Progenitor cell of endocrine pancreas (in vitro differentiated cells): ENCODE results near the gene VPS50. TPM values are rescaled to one million over a fixed set of nuclear protein-coding genes. Genes with fewer than 3 reads are reported as not detected.

Experiments used
- DNase-seq: peaks from one replicate; pipeline ENCODE4 v3.0.0; 2021; ENCODE audit warnings: low spot score; ENCODE audit not compliant: unreplicated experiment
- H3K27ac Mint-ChIP-seq: 2 replicates; pipeline ENCODE4 v1.8.0; 2021; ENCODE audit warnings: mild to moderate bottlenecking, moderate library complexity, mixed read lengths
- H3K27me3 Mint-ChIP-seq: 2 replicates; pipeline ENCODE4 v1.8.0; 2021; ENCODE audit warnings: mixed read lengths
- H3K36me3 Mint-ChIP-seq: 2 replicates; pipeline ENCODE4 v1.8.0; 2022; ENCODE audit warnings: mixed read lengths; ENCODE audit not compliant: insufficient read depth
- H3K4me1 Mint-ChIP-seq: 2 replicates; pipeline ENCODE4 v1.8.0; 2021; ENCODE audit warnings: low read depth, mixed read lengths
- H3K4me3 Mint-ChIP-seq: 2 replicates; pipeline ENCODE4 v1.8.0; 2021; ENCODE audit warnings: low read depth, mild to moderate bottlenecking, moderate library complexity, mixed read lengths
- H3K9me3 Mint-ChIP-seq: 2 replicates; pipeline ENCODE4 v1.8.0; 2021; ENCODE audit warnings: low read depth, mixed read lengths
- total RNA-seq: library from RNA; stranded (reverse); gene quantifications from 2 replicates; pipeline ENCODE4 v1.2.1, GENCODE V29; 2021
- TF ChIP-seq, protein P1 (sequence below): fragments of 200-600 bp; sonication (generic); IDR thresholded peaks from one replicate; pipeline ENCODE4 v1.5.0; 2021; ENCODE audit warnings: antibody characterized with exemption, mild to moderate bottlenecking; ENCODE audit not compliant: unreplicated experiment

VPS50 gene
- total RNA-seq, 1 donor from 2014 or later = 29.9 TPM

DNA sequence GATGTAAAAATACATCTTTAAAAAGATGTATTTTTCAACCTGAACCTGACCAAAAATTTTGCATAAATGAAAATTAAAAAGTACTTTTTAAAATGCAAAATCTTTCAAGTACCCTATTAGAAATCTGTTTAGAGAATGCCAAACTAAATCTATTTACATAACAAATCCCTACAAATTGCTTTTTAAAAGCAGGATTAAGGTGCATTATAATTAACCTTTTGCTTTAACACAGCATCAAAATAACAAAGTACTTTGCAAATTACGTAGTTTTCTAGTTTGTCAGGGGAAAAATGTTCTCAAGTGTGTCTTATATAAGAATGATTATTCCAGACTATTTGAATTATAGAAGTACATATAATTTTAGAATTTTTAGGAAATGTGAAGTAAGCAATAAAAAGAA, 160.8 kb downstream of the VPS50 start:
- Mint-ChIP-seq H3K9me3 (no peaks in the 10 kb centered on the region), H3K27me3 (peaks cover 9% of the 10 kb centered on the region)

DNA sequence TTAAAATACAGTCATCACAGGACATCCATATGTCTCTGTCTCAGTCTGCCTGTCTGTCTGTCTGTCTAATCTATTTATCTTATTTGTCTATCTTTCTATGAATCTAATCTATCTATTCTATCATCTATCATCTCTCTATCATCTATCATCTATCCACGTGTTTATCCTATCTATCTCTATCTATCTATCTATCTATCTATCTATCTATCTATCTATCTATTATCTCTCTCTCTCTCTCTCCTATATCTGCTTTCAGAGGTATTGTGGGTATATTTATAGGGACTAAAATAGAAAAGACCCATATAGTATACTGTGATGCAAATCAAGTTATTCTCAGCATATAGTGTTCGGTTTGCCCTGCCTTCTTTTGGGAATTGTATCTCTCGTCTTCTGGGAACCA, 167.5 kb downstream of the VPS50 start:
- H3K9me3 Mint-ChIP-seq = peaks cover 6% of the 10 kb centered on the region
- H3K27me3 Mint-ChIP-seq = peaks cover 9% of the 10 kb centered on the region
- H3K36me3 Mint-ChIP-seq = no peaks in the 10 kb centered on the region

More for the DNA sequence above, 160.8 kb downstream of the VPS50 start:
- H3K4me1 Mint-ChIP-seq = no peaks in the 10 kb centered on the region
- H3K4me3 Mint-ChIP-seq = no peak overlapping the region
- H3K36me3 Mint-ChIP-seq = no peaks in the 10 kb centered on the region
- DNase-seq = no peak
- TF ChIP-seq, protein P1, sequence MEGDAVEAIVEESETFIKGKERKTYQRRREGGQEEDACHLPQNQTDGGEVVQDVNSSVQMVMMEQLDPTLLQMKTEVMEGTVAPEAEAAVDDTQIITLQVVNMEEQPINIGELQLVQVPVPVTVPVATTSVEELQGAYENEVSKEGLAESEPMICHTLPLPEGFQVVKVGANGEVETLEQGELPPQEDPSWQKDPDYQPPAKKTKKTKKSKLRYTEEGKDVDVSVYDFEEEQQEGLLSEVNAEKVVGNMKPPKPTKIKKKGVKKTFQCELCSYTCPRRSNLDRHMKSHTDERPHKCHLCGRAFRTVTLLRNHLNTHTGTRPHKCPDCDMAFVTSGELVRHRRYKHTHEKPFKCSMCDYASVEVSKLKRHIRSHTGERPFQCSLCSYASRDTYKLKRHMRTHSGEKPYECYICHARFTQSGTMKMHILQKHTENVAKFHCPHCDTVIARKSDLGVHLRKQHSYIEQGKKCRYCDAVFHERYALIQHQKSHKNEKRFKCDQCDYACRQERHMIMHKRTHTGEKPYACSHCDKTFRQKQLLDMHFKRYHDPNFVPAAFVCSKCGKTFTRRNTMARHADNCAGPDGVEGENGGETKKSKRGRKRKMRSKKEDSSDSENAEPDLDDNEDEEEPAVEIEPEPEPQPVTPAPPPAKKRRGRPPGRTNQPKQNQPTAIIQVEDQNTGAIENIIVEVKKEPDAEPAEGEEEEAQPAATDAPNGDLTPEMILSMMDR = no peak
- no peak overlapping the region for H3K27ac Mint-ChIP-seq

DNA sequence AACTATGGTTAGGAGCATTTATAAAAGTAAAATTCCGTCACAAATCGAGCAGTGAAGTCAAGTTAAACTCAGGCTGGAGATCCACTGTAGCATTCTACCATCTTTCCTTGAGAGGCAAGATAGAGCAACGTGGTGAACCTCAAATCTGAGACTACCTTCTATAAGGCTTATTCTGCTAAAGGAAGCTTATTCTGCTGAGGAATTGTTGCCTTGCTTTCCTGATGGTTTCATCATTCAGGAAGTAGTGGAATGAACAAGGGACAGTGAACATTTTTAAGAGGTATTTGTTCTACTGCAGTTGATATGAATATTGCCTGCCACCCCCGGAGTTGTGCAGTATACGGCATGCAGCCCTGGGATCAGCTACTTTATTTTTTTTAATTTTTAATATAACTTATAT, 170.8 kb downstream of the VPS50 start:
- no peaks in the 10 kb centered on the region for H3K36me3 Mint-ChIP-seq
- H3K27me3 Mint-ChIP-seq = no peaks in the 10 kb centered on the region
- H3K4me3 Mint-ChIP-seq = no peak overlapping the region
- no peak for DNase-seq
- TF ChIP-seq, protein P1 = no peak
- peaks cover 13% of the 10 kb centered on the region for H3K9me3 Mint-ChIP-seq
- no peaks in the 10 kb centered on the region for H3K4me1 Mint-ChIP-seq
- no peak overlapping the region for H3K27ac Mint-ChIP-seq

More for the DNA sequence above, 167.5 kb downstream of the VPS50 start:
- no peak for DNase-seq
- TF ChIP-seq, protein P1 = no peak
- H3K4me1 Mint-ChIP-seq = no peaks in the 10 kb centered on the region
- H3K27ac Mint-ChIP-seq = no peak overlapping the region
- no peak overlapping the region for H3K4me3 Mint-ChIP-seq

DNA sequence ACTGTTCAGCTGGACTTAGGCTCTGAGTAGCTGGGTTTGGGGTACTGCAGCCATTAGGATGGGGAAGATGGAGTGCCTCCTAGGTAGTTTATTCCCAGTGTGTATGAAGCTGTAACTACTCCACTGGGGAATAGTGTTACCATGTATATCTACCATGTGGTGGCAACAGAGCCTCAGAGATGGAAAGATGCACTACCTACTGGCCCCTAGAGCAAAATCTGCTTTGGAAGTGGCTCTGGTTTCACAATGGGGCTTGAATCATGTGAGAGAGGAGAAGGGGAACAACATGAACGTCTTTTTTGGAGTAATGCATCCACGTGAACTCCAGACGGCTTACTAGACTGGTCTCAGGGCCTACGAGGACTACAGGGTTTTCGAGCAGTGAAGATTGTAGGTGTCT, 175.1 kb downstream of the VPS50 start:
- Mint-ChIP-seq H3K36me3 (no peaks in the 10 kb centered on the region), H3K9me3 (peaks cover 13% of the 10 kb centered on the region), H3K4me1 (no peaks in the 10 kb centered on the region), H3K27ac (no peak overlapping the region), H3K4me3 (no peak overlapping the region), H3K27me3 (no peaks in the 10 kb centered on the region)
- TF ChIP-seq, protein P1 = no peak
- no peak for DNase-seq

DNA sequence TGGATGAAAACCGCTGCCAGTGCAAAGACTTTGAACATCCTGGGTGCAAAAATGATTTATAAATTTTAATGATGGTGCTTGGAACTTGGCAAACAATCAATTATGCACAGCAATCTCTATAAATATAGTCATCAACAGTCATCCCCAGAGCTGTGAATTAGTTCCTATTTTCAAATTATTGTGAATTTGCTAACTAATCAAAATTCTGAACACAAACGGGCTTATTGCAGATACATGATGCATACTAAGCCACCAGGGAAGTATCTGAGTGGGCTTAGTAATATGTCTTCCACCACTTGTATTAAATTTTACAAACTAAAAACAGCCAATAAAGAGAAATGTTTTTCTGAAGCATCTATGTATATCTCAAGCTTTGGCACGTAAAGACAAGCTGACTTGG, 177.2 kb downstream of the VPS50 start:
- Mint-ChIP-seq H3K9me3 (peaks cover 10% of the 10 kb centered on the region), H3K4me3 (no peak overlapping the region), H3K4me1 (no peaks in the 10 kb centered on the region), H3K36me3 (no peaks in the 10 kb centered on the region), H3K27me3 (no peaks in the 10 kb centered on the region), H3K27ac (no peak overlapping the region)
- TF ChIP-seq, protein P1 = no peak
- DNase-seq = no peak

Other genes starting within 250 kb of the VPS50 start
- gene SAMD9, start 114.4 kb upstream of the VPS50 start, total RNA-seq = 0.24 and 0.29 TPM in 2 replicates
- gene SAMD9L, start 84.0 kb upstream of the VPS50 start, total RNA-seq = not detected in 2 replicates
- 27.4 and 31.7 TPM in 2 replicates for gene HEPACAM2, start 5.9 kb upstream of the VPS50 start, total RNA-seq